Raji (cell line): ENCODE data around the gene PMF1.

ENCODE experiments used
- POLR2A ChIP-seq: IDR thresholded peaks from 2 replicates; pipeline ENCODE4 v1.6.1; 2011; ENCODE audit warnings: low read depth, low read length, control low read depth; ENCODE audit not compliant: insufficient read depth

PMF1 gene

DNA sequence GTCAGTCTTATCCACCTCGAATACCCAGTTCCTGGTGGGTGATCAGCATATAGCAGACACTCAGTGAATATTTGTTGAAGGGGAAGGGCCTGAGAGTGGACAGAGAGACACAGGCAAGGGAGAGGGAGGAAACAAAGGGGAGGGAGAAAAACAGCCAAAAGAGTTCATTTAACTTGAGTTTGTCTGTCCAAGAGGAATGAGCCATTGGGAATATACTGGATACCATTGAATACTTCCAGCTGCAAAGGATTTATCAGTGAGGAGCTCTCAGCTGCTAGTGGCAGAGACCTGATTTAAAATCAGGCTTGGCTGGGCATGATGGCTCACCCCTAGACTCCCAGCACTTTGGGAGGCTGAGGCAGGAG lies 17.6 kb downstream of the PMF1 start:
- TF ChIP-seq POLR2A: no peak

DNA sequence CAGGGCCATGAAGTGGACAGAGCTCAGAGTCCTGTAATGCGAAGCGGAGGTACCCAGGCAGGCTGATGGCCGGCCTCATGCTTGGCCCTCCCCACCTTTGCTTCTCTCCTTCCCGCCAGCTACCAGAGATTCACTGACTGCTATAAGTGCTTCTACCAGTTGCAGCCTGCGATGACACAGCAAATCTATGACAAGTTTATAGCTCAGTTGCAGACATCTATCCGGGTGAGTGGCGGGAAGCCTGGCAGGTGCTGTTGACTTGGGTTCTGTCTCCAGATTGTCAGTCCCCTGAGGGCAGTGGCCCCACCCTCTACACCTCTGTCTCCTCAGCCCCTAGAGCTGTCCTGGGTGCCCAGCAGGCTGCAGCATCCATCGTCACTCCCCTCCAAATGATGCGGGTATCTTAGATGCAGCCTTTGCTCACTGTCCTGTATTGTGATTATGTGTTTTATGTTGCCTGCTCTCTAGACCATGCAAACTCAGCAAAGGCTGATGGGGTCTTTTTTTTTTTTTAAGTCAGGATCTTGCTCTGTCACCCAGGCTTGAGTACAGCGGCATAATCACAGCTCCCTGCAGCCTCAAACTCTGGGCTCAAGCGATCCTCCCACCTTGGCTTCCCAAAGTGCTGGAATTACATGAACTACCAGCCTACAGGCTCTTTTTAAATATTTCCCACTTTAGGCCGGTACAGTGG lies 19.5 kb downstream of the PMF1 start:
- TF ChIP-seq POLR2A: no peak

DNA sequence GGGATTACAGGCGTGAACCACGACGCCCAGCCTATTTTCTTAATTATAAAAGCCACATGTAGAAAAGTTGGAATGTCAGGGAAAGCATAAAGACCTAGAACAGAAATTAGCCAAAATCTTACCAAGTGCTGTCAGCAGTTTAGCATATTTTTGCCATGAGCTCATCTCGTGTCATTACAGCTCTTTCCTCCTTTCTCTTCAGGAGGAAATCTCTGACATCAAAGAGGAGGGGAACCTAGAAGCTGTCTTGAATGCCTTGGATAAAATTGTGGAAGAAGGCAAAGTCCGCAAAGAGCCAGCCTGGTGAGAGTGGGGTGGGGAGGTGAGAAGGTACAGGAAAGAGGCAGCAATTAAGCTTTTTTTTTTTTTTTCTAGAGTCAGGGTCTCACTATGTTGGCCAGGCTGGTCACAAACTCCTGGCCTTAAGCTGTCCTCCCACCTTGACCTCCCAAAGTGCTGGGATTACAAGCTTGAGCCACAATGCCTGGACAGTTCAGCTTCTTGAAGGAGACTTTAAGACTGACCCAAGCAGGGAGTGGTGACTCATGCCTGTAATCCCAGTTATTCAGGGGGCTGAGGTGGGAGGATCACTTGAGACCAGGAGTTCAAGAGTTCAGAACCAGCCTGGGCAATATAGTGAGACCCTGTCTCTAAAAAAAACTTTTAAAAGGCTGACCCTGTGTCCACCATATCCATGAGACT lies 20.8 kb downstream of the PMF1 start:
- TF ChIP-seq POLR2A: no peak

DNA sequence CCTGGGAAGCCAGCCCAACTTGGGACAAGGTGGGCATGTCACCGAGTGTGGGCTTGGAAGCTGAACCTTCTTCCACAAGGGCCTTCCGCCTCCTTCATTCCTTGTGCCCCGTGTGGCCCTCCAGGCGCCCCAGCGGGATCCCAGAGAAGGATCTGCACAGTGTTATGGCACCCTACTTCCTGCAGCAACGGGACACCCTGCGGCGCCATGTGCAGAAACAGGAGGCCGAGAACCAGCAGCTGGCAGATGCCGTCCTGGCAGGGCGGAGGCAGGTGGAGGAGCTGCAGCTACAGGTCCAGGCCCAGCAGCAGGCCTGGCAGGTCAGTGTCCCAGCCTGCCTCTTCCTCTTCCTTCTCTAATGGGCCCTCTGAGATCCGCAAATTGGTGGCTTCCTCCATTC lies 23.4 kb downstream of the PMF1 start:
- TF ChIP-seq POLR2A: no peak

DNA sequence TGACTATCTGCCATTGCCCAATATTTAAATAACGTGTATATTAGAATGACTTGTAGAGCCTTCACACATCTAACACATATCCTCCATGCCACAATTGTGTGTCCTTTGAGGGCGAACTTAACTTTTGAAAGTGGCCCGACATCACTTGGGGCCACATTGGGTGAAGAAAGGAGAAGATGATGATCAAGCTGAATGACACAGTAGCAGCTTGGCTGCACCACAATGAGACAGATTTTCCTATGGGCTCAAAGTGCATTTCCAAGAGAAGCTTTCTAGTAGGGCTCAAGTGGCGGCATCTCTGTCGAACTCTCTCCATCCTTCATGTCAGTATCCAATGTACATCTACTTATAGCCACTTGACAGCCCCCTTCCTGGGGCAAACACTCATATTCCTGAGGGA lies 25.4 kb downstream of the PMF1 start:
- no peak for TF ChIP-seq POLR2A

- TF ChIP-seq POLR2A: no peak
Measured at GRCh38 chr1:156241311-156241811, 28.6 kb downstream of the PMF1 start.

DNA sequence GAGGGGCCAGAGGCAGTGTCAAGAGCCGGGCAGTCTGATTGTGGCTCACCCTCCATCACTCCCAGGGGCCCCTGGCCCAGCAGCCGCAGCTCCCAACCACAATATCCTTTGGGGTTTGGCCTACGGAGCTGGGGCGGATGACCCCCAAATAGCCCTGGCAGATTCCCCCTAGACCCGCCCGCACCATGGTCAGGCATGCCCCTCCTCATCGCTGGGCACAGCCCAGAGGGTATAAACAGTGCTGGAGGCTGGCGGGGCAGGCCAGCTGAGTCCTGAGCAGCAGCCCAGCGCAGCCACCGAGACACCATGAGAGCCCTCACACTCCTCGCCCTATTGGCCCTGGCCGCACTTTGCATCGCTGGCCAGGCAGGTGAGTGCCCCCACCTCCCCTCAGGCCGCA lies 29.1 kb downstream of the PMF1 start, which contains the start of gene BGLAP:
BGLAP (plus strand) TSS at position 259 of the 400 bp plus-strand sequence; CDS start at position 307, 48 bp downstream.
- no peak for TF ChIP-seq POLR2A

DNA sequence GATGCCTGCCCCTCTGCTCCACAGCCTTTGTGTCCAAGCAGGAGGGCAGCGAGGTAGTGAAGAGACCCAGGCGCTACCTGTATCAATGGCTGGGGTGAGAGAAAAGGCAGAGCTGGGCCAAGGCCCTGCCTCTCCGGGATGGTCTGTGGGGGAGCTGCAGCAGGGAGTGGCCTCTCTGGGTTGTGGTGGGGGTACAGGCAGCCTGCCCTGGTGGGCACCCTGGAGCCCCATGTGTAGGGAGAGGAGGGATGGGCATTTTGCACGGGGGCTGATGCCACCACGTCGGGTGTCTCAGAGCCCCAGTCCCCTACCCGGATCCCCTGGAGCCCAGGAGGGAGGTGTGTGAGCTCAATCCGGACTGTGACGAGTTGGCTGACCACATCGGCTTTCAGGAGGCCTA lies 29.9 kb downstream of the PMF1 start:
- no peak for TF ChIP-seq POLR2A

DNA sequence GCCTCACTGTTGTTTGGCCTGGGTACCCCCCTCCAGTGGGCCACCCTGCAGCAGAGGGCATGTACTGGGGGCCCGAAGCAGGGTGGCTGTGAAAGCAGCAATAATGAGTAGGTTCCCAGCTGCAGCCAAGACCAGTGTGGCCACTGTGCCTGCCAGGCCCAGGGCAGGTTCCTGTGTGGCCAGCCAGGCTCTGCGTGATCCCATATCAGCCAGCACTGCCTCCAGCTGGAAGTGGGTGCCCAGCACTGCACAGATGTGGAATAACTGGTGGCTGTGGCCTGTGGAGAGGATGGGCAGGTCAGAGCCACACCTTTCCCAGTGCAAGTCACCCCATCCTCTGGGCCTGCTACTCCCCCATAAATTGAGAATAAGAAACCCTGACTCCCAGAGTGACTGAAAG lies 31.3 kb downstream of the PMF1 start:
- TF ChIP-seq POLR2A: no peak

DNA sequence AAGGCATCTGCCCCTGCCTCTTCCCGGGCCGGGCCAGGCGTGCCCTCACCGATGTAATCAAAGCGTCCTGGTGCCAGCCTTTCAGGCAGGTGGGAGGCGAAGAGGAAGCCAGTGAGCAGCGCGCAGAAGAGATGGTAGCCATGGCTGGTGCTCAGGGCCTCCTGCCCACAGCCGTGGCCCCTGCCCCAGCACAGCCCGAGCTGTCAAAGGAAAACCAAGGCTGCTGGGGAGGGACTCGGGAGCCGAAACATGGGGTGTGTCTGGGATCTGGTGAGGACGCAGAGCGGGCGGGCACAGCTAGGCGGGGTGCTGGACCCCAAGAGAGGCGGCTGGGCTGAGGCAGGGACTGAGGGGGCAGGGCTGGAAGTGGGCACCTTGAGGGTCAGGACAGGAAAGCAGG lies 31.9 kb downstream of the PMF1 start:
- no peak for TF ChIP-seq POLR2A

DNA sequence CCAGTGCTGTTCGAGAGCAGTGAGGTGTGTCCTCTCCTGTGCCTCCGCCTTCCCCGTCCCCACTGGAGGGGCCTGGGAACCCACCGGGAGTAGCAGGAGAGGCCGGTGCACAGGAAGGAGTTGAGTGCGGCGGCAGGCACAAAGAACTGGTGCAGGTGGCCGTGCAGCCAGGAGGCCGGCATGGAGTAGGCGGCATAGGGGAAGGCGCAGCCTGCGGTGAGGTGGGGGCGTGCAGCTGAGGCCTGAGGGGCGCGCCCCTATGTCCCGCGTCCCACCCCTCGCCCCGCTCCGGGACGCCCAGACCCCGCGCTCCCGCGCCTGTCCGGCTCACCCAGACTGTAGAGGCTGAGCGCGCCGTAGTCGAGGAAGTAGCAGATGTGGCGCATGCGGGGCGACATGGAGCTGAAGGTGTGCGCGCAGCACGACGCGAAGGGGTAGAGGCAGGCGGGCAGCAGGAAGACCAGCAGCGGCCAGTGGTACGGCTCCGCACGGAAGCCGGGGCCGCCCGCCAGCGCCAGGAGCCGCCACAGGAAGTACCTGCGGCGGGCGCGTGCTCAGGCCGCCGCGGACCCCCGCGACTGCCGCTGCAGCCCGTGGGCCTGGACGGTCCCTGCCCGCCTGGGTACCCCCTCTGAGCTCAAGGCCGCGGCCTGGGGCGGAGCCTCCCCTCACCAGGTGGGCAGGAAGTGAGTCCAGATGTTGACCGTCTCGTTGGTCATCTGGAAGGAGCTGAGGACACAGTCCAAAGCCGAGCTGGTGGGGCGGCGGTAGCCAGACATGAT lies 32.8 kb downstream of the PMF1 start:
- TF ChIP-seq POLR2A: no peak

DNA sequence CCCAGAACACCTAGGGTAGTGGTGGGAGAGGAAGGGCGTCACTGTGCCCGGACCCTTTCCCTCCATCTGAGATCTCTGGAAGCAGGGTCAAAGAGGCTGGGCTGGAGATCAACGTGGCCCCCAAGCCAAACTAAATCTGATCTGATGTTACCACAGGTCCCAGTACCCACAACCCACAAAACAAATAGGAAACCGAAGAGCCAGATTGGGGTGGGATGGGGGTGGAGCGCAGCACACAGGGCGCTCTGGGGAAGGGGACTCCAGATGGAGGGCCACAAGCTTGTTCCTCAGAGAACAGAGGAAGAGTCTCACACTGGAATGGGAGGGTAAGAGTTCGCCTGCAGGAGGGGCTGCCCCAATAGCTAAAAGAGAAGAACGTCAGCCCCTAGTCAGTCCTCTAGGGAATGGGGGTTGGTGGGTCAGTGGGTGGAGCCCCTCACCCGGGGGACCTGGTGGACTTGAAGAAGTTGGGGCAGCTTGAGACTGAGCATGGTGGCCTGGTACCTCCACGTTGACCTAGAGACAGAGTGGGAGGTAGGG lies 33.5 kb downstream of the PMF1 start:
- TF ChIP-seq POLR2A: no peak

GRCh38 chr1:156246781-156247459 lies 34.1 kb downstream of the PMF1 start:
- no peak for TF ChIP-seq POLR2A

- TF ChIP-seq POLR2A: no peak
Measured at GRCh38 chr1:156247460-156248322, 34.9 kb downstream of the PMF1 start, which contains the start of gene PAQR6. TSS of gene PAQR6 (minus strand) at chr1:156248056. CDS start at chr1:156246731, 1,325 bp downstream.
